LHCN-M2 (cell line): ENCODE measurements around the gene OAS3. TPM values are rescaled to one million over a fixed set of nuclear protein-coding genes. Genes with fewer than 3 reads are reported as not detected.
"Not testable (repeated sequence)": the region's sequence is repeated elsewhere in the genome, so short reads cannot be mapped to it uniquely, and the experiment has no call there.

Experiments
- DNase-seq: peaks from one replicate; pipeline ENCODE4 v3.0.0-alpha.2; 2012; ENCODE audit warnings: low read depth
- total RNA-seq: library from RNA; depleted of rRNA; stranded (reverse); fragments of >200 nt; gene quantifications from 2 replicates; pipeline ENCODE4 v1.2.3, GENCODE V29; 2014

The OAS3 gene
- total RNA-seq, 1 experiment from 2014 or later, result 13.8 TPM

- DNase-seq, result no peak
Measured at GRCh38 chr12:112980491-112981158, 42.4 kb downstream of the OAS3 start.

GRCh38 chr12:112985642-112986290, 47.5 kb downstream of the OAS3 start:
- peak; percentile 49 for DNase-seq

- no peak for DNase-seq
Measured at GRCh38 chr12:112986291-112986800, 48.1 kb downstream of the OAS3 start.

GRCh38 chr12:112987561-112987960, 49.3 kb downstream of the OAS3 start:
- no peak for DNase-seq

GRCh38 chr12:112988224-112988623, 50.0 kb downstream of the OAS3 start:
- no peak for DNase-seq

GRCh38 chr12:112988823-112989385, 50.6 kb downstream of the OAS3 start:
- DNase-seq, result not testable (repeated sequence)

GRCh38 chr12:112989806-112990205, 51.5 kb downstream of the OAS3 start:
- no peak for DNase-seq

- peak; percentile 71 for DNase-seq
Measured at GRCh38 chr12:112992541-112993398, 54.5 kb downstream of the OAS3 start.

GRCh38 chr12:112995008-112995407, 56.7 kb downstream of the OAS3 start:
- no peak for DNase-seq

- DNase-seq, result no peak
Measured at GRCh38 chr12:112996501-112996900, 58.2 kb downstream of the OAS3 start.

GRCh38 chr12:112997506-112997905, 59.2 kb downstream of the OAS3 start:
- DNase-seq, result no peak

- DNase-seq, result no peak
Measured at GRCh38 chr12:112998987-112999767, 60.9 kb downstream of the OAS3 start.

- DNase-seq, result no peak
Measured at GRCh38 chr12:113000433-113000832, 62.2 kb downstream of the OAS3 start.

- peak; percentile 31 for DNase-seq
Measured at GRCh38 chr12:113002155-113002554, 63.9 kb downstream of the OAS3 start.

GRCh38 chr12:113002676-113003075, 64.4 kb downstream of the OAS3 start:
- DNase-seq, result no peak

- no peak for DNase-seq
Measured at GRCh38 chr12:113003636-113004035, 65.4 kb downstream of the OAS3 start.

- peak; percentile 57 for DNase-seq
Measured at GRCh38 chr12:113005762-113006161, 67.5 kb downstream of the OAS3 start.

- no peak for DNase-seq
Measured at GRCh38 chr12:113006206-113006605, 67.9 kb downstream of the OAS3 start.

- peak; percentile 29 for DNase-seq
Measured at GRCh38 chr12:113006641-113007040, 68.4 kb downstream of the OAS3 start.

GRCh38 chr12:113007166-113007565, 68.9 kb downstream of the OAS3 start:
- peak; percentile 93 for DNase-seq

GRCh38 chr12:113010701-113011100, 72.4 kb downstream of the OAS3 start:
- DNase-seq, result no peak
